Measurements from ENCODE around the gene TXNDC2. TPM values are rescaled to one million over a fixed set of nuclear protein-coding genes. Genes with fewer than 3 reads are reported as not detected.

TXNDC2 gene
- total RNA-seq, 1 donor from 2014 or later, result not detected

GRCh38 chr18:9845256-9845655 lies 40.5 kb upstream of the TXNDC2 start:
- no peaks in the 10 kb centered on the region for H3K36me3 ChIP-seq
- DNase-seq (ENCODE audit: low spot score), result no peak
- H3K27me3 Mint-ChIP-seq (ENCODE audit: insufficient read depth, low read depth), result peaks cover 10% of the 10 kb centered on the region
- peaks cover 7% of the 10 kb centered on the region for H3K4me1 ChIP-seq
- H3K36me3 Mint-ChIP-seq, result peaks cover 4% of the 10 kb centered on the region
- no peak overlapping the region for H3K4me2 ChIP-seq
- no peaks in the 10 kb centered on the region for H3F3A ChIP-seq (ENCODE audit: low read depth)
- H4K20me1 ChIP-seq (ENCODE audit: low read depth), result no peaks in the 10 kb centered on the region
- no peak overlapping the region for H3K27ac Mint-ChIP-seq
- H3K27me3 ChIP-seq, result no peaks in the 10 kb centered on the region
- H3K79me2 ChIP-seq (ENCODE audit: low read depth), result no peaks in the 10 kb centered on the region
- TF ChIP-seq, protein P1, sequence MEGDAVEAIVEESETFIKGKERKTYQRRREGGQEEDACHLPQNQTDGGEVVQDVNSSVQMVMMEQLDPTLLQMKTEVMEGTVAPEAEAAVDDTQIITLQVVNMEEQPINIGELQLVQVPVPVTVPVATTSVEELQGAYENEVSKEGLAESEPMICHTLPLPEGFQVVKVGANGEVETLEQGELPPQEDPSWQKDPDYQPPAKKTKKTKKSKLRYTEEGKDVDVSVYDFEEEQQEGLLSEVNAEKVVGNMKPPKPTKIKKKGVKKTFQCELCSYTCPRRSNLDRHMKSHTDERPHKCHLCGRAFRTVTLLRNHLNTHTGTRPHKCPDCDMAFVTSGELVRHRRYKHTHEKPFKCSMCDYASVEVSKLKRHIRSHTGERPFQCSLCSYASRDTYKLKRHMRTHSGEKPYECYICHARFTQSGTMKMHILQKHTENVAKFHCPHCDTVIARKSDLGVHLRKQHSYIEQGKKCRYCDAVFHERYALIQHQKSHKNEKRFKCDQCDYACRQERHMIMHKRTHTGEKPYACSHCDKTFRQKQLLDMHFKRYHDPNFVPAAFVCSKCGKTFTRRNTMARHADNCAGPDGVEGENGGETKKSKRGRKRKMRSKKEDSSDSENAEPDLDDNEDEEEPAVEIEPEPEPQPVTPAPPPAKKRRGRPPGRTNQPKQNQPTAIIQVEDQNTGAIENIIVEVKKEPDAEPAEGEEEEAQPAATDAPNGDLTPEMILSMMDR (IDR thresholded peaks at IDR 0.05), result no peak
- TF ChIP-seq EZH2phosphoT487 (IDR thresholded peaks at IDR 0.05) (no peak), EZH2 (IDR thresholded peaks at IDR 0.05) (no peak)
- no peaks in the 10 kb centered on the region for H3K9me3 ChIP-seq (ENCODE audit: low read depth)
- no peak overlapping the region for H3K4me3 ChIP-seq
- H3K9me3 Mint-ChIP-seq, result no peaks in the 10 kb centered on the region
- H3K4me3 Mint-ChIP-seq, result no peak overlapping the region
- H3K4me1 Mint-ChIP-seq, result peaks cover 12% of the 10 kb centered on the region
- no peak overlapping the region for H3K27ac ChIP-seq
- no peak overlapping the region for H2AFZ ChIP-seq (replicated peaks)
- H3K9ac ChIP-seq, result no peak overlapping the region

- no peak overlapping the region for H3K27ac Mint-ChIP-seq
- Histone ChIP-seq H4K20me1 (ENCODE audit: low read depth) (no peaks in the 10 kb centered on the region), H3K9ac (no peak overlapping the region), H3K79me2 (ENCODE audit: low read depth) (no peaks in the 10 kb centered on the region), H3K4me3 (no peak overlapping the region), H3K4me1 (peaks cover 7% of the 10 kb centered on the region), H3K36me3 (no peaks in the 10 kb centered on the region), H3F3A (ENCODE audit: low read depth) (no peaks in the 10 kb centered on the region), H3K27me3 (no peaks in the 10 kb centered on the region), H2AFZ (replicated peaks) (no peak overlapping the region), H3K9me3 (ENCODE audit: low read depth) (no peaks in the 10 kb centered on the region), H3K27ac (no peak overlapping the region), H3K4me2 (no peak overlapping the region)
- no peak for TF ChIP-seq EZH2 (IDR thresholded peaks at IDR 0.05)
- TF ChIP-seq EZH2phosphoT487 (IDR thresholded peaks at IDR 0.05), result no peak
- TF ChIP-seq, protein P1 (IDR thresholded peaks at IDR 0.05), result no peak
- peaks cover 4% of the 10 kb centered on the region for H3K36me3 Mint-ChIP-seq
- no peaks in the 10 kb centered on the region for H3K9me3 Mint-ChIP-seq
- no peak overlapping the region for H3K4me3 Mint-ChIP-seq
- DNase-seq (ENCODE audit: low spot score), result no peak
- H3K27me3 Mint-ChIP-seq (ENCODE audit: insufficient read depth, low read depth), result peaks cover 10% of the 10 kb centered on the region
- peaks cover 12% of the 10 kb centered on the region for H3K4me1 Mint-ChIP-seq
Observed at GRCh38 chr18:9846162-9846925, 39.4 kb upstream of the TXNDC2 start.

- H3K27me3 Mint-ChIP-seq (ENCODE audit: insufficient read depth, low read depth), result peaks cover 9% of the 10 kb centered on the region
- peaks cover 7% of the 10 kb centered on the region for H3K4me1 ChIP-seq
- H3K36me3 Mint-ChIP-seq, result peaks cover 2% of the 10 kb centered on the region
- H4K20me1 ChIP-seq (ENCODE audit: low read depth), result no peaks in the 10 kb centered on the region
- H3K27ac ChIP-seq, result no peak overlapping the region
- H3K9me3 ChIP-seq (ENCODE audit: low read depth), result no peaks in the 10 kb centered on the region
- no peaks in the 10 kb centered on the region for H3K27me3 ChIP-seq
- H3K4me3 Mint-ChIP-seq, result no peak overlapping the region
- H3K36me3 ChIP-seq, result no peaks in the 10 kb centered on the region
- H3K9me3 Mint-ChIP-seq, result no peaks in the 10 kb centered on the region
- no peak overlapping the region for H3K4me2 ChIP-seq
- H2AFZ ChIP-seq (replicated peaks), result no peak overlapping the region
- TF ChIP-seq EZH2 (IDR thresholded peaks at IDR 0.05), result no peak
- no peak for TF ChIP-seq EZH2phosphoT487 (IDR thresholded peaks at IDR 0.05)
- TF ChIP-seq, protein P1 (IDR thresholded peaks at IDR 0.05), result no peak
- H3K9ac ChIP-seq, result no peak overlapping the region
- H3F3A ChIP-seq (ENCODE audit: low read depth), result no peaks in the 10 kb centered on the region
- H3K4me3 ChIP-seq, result no peak overlapping the region
- peaks cover 12% of the 10 kb centered on the region for H3K4me1 Mint-ChIP-seq
- no peaks in the 10 kb centered on the region for H3K79me2 ChIP-seq (ENCODE audit: low read depth)
- DNase-seq (ENCODE audit: low spot score), result no peak
- no peak overlapping the region for H3K27ac Mint-ChIP-seq
Observed at GRCh38 chr18:9848170-9848879, 37.4 kb upstream of the TXNDC2 start.

Measured in neural progenitor cell (in vitro differentiated cells).